NCI-H2171 (cell line): ENCODE data around the gene GET4.

Experiments
- DNase-seq: peaks from one replicate; lab custom pipeline; 2025; lab: John Stamatoyannopoulos, UW

GET4 gene

DNA sequence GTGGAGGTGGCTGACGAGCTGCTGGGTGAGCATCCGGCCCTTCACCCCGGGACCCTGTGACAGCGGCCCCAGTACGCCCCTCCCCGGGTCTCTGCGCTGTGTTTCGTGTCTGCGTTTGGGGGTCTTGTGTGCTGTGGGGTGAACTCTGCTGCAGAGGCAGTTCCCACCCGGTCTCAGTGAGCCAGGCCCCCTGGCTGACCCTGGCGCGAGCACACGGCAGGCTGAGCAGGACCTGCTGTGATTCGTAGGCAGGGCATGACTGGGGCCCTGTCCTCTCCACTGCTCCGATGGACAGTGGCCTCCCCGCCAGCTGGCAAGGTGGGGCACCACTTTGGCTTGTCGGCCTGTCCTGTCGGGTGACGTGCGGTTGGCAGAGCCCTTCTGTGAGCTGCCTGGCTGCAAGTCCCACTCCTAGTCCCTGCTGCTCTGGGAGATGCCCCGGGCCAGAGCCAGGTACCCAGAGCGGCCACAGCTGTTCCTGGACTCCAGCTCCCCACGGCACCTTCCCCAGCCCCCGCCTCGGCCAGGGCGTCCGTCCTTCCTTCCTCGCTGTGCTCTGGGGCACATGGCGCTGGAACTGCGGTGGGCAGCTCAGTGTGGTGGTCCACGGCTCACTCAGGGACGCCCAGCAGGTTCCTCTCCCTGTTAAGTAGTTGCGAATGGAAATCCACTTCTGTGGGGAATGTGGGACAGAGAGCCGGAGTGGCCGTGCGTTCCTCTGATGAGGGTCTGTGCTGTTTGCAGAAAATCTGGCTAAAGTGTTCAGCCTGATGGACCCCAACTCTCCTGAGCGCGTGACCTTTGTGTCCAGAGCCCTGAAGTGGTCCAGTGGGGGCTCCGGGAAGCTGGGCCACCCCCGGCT lies 10.5 kb downstream of the GET4 start:
- DNase-seq, result no peak

DNA sequence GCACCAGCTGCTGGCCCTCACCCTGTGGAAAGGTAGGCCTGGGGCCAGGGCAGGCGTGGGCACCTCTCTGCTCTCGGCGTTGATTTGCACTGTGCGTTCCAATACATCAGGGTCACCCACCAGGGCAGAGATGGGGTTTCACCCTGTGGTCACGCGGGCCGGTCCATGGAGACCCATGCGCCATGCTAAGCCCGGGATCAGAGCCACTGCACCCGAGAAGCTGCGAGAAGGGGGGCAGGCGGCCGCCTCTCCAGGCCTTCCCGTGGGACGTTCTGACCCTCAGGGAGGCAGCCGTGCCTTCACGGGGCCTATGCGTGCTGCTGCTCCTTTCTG lies 11.1 kb downstream of the GET4 start:
- no peak for DNase-seq

DNA sequence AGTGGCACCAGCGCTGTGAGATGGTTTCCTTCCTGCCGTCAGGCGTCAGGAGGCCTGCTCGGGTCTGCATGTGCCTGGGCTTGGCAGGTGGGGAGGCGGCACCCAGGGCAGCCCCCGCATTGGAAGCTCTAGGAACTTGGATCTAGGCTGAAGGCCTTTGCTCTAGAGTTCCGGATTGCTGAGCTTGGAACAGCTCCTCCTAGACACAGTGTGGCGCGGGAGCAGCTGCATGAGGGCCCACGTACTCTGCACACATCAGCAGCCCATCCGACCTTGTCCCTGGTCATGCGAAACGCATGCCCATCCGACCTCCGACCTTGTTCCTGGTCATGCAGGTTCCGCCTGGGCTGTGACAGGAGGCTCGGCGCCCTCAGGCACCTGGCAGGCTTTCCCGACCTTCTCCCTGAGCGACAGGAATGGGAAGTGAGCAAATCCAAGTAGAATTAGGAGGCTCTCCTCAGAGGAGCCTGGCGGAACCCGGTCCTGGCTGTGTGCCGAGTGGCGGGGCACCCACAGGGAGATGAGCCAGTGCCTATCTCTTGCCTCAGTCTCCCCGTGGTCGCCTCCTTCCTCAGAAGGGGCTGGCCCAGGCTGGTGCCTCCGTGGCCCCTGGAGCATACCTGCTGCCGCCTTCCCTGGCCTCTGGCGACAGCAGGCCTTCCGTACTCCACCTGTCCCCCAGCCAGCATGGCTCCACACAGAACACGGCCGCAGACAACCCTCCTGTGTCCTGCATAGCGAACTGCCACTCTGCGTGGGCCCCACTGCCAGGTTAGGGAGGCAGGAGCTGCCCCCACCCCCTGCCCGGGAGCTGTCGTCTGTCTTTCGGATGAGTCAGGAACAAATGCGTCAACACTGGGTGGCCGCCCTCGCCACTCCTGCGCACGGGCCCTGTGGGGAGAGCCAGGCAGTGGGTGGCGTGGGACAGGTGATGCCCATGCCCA lies 12.0 kb downstream of the GET4 start:
- DNase-seq, result no peak

DNA sequence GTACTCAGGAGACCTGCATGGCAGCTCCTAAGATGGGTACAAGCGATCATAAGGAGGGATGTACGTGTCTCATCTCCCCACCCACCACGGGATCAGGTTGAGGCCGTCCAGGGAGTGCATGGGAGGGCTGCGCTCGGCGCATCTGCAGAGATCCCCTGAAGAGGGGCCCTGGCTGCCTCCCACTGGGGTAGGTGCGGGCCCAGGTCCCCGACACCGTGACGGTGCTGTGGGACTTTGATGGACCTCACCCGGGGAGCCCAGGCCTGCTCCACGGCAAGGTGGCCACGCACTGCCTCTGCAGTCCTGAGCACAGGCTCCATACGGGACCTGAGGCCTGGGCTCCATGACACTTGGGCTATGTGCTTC lies 12.7 kb downstream of the GET4 start:
- DNase-seq, result no peak

DNA sequence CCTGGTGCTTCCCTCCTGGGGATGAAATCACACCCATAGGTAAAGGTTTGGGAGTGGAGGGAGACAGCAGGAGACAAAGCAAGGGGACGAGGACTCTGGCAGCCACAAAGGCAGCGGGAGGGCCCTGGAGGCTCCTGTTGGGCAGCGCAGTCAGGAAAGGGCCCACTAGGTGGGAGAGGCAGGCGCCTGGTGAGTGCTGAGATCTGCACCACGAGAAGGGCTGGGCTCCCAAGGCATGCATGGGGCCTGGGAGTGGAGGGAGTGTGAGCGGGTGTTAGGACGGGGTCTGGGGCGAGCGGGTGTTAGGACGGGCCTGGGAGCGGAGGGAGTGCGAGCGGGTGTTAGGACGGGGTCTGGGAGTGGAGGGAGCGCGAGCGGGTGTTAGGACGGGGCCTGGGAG lies 13.0 kb downstream of the GET4 start:
- no peak for DNase-seq

DNA sequence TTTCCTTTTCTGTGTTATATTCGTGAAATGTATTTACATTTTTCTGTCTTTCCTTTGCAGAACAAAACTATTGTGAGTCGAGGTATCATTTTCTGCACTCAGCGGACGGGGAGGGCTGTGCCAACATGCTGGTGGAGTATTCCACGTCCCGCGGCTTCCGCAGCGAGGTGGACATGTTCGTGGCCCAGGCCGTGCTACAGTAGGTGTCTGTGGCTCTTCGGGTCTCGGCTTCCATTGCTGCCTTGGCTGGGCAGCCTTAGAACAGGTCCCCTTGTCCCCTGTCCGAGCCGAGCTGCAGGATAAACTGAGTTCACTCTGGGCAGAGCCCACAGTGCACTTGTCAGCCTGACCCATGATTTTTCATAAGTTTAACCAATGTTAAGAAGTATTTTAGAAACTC lies 14.5 kb downstream of the GET4 start:
- no peak for DNase-seq

DNA sequence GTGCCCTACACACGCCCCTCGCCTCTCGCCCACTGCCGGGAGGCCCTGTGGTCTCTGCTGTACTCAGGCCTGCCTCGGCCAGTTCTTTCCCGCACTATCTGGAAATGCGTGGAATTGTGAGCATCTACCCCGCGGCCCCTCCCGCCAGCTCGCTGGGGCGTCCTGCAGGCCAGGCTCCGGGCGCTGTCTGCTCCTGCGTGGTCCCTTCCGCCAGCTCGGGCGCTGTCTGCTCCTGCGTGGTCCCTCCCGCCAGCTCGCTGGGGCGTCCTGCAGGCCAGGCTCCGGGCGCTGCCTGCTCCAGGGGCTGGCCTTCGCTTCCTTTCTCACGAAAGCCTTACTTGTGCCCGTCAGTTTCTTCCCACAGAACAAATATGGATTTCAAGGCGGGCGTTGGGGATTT lies 14.9 kb downstream of the GET4 start:
- no peak for DNase-seq

DNA sequence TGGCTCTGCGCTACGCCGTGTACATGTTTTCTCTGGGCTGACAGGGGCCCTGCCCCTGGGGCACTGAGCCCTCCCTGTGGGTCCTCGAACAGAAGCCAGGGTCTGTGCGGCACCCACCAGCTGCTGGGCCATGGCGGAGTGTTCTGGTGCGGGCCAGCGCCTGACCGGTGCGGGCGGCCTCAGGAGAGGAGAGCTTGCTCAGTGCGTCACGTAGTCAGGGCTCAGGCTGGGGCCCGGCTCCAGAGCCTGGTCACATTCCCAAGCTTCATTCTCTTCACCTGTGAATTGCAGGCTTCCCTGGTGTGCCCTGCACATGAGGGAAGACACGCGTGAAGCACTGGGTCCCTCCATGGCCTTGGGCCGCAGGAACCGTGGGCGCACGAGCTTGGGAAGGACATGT lies 15.5 kb downstream of the GET4 start:
- DNase-seq, result no peak

DNA sequence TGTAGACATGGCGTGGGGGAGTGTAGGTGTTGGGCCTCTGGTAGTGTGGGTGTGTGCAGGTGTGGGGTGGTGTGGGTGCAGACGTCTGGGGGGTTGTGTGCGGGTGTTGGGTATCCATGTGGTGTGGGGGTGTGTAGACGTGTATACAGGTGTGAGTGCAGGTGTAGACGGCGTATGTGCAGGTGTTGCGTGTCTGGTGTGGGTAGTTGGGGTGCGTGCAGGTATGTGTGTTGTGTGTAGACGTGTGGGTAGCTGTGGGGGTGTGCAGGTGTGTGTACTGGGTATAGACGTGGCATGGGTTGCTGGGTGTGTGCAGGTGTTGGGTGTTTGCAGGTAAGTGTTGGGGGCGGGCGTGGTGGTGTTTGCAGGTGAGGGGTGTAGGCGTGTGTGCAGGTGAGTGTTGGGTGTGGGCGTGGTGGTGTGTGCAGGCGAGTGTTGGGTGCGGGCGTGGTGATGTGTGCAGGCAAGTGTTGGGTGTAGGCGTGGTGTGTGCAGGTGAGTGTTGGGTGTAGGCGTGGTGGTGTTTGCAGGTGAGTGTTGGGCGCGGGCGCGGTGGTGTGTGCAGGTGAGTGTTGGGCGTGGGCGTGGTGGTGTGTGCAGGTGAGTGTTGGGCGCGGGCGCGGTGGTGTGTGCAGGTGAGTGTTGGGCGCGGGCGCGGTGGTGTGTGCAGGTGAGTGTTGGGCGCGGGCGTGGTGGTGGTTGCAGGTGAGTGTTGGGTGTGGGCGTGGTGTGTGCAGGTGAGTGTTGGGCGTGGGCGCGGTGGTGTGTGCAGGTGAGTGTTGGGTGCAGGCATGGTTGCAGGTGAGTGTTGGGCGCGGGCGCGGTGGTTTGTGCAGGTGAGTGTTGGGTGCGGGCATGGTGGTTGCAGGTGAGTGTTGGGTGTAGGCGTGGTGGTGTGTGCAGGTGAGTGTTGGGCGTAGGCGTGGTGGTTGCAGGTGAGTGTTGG lies 16.6 kb downstream of the GET4 start:
- DNase-seq, result no peak

DNA sequence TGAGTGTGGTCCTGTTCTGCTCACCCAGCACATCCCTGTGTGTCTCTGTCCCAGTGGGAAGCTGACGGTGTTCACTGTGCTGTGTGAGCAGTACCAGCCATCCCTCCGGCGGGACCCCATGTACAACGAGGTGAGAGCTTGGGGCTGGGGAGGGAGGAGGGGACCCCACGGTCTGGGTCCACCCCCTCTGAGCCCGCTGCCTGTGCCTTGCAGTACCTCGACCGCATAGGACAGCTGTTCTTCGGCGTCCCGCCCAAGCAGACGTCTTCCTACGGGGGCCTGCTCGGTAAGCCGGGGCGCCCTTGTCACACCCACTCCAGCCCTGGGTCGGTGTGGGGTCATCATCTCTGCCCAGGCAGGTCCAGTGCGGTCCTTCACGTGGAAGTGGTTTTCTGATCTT lies 17.3 kb downstream of the GET4 start:
- no peak for DNase-seq

DNA sequence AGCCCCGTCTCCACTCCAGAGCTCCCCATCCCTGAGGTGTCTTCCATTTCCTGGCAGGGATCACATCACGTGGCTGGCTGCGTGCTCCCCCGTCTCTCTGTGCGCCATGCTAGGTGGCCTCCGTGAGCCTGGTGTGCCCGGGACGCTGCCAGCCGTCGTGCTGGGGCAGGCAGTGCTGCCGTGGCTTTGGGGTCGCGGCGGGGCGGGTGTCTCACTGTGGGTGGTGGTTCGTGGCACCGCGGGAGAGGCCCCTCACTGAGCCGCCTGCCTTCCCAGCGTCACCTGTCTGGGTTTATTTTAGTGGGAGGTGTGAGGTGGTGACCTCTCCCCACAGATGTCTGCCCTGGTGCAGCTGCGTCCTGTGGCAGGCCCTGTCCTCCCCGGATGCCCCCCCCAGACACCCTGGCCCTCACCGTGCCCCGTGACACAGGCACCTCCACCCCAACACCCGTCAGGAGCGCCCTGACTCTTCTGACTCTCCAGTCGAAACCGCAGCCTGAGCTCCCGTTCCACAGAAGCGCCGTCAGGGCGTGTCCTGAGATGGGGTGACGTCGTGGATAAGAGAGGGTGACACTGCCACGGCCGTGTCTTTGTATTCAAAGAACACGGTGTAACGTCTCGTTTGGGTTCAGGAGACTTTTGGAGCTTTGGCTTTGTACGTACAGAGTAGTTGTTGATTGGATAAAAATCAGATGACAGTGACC lies 18.0 kb downstream of the GET4 start:
- no peak for DNase-seq

DNA sequence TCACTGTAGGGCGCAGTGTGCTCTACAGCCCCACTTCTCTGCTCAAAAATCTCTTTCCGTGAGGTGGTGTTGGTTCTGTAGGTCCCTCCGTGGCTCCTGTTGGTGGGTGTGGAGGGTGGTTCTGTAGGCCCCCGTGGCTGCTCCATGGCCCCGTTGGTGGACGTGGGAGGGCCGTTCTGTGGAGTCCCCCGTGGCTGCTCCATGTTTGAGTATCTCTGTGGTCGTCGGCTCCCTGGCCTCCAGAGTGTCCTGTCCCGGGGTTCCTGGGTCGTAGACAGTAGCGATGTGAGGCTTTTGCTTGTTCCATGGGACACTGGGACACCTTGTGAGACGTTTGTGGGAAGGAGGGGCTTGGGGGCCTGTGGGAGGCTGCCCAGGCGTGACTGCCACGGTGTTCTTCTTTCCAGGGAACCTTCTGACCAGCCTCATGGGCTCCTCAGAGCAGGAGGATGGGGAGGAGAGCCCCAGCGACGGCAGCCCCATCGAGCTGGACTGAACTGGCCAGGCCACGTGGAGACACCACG lies 18.6 kb downstream of the GET4 start:
- DNase-seq, result no peak

DNA sequence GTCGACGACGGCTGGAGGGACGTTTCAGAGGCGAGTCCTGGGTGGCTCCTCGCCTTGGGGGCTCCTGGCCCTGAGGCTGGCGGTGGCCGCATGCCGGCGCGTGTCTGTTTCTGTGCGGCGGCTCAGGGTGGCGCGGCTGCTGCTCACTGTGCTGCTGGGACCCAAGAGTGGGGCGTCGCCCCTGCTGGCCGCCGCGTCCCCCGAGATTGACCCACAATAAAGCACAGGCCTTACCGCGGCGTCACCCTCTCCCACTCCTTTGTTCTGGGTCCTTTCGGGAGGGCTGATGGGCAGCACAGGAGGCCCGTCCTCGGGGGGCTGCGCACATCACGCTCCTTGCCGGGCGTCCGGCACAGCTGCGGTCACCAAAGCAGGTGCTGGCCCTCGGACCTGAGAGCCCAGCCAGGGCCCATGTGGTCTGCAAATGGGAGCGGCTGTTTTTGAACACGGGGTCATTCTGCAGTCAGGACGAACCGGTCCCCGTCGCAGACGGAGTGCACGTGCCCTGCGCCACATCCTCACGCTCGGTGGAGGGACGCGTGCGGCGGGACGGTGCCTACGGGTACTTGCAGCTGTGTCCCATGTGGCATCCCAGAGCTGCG lies 19.2 kb downstream of the GET4 start:
- no peak for DNase-seq

DNA sequence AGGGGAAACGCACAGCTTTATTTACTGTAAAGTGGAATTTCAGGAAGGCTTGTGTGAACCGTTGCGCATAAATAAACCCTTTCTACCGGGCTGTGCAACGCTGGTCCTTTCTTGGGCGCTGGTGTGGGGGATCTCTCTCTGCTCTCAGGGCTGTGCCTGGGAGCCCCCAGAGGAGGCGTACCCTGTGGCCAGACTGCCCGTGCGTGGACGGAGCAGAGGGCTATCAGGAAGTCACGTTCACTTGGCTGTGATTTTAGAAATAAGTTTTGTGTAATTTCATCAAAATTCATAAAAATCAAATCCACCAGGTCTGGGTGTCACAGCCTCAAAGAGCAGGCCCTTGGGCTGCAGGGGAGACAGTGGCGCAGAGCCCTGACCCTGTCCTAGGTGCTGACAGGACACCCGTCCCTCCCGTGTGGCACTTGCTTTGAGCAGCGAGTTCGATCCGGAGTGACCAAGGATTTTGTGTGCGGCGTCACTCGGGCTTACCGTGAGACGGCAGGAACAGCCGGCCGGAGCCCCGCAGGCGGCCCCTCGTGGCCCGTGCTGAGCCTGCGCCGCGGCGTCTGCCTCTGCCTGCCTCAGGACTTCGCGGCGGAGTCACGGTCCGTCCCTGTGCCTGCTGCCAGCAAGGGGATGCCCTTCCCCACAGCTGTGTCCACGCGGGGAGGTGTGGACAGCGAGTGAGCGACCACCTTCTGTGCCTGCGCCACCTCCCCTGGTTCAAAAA lies 20.2 kb downstream of the GET4 start:
- no peak for DNase-seq

DNA sequence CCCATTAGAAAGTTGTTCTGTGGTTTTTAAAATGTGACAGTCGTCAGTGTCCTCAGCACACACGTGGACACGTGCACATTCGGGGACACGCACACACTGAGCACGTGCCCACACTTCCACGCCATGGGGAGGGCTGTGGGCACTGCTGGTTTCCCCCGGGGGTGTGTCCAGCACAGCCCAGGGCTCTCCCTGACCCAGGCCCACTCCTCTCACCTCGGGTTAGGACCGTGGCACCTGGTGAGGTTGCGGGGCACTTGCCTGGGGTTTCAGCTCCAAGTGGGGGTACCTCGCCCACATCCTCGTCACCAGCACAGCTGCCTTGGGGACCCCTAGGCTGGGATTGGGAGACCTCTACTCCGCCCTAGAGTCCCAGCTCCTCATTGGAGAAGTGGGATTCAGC lies 20.7 kb downstream of the GET4 start:
- no peak for DNase-seq

DNA sequence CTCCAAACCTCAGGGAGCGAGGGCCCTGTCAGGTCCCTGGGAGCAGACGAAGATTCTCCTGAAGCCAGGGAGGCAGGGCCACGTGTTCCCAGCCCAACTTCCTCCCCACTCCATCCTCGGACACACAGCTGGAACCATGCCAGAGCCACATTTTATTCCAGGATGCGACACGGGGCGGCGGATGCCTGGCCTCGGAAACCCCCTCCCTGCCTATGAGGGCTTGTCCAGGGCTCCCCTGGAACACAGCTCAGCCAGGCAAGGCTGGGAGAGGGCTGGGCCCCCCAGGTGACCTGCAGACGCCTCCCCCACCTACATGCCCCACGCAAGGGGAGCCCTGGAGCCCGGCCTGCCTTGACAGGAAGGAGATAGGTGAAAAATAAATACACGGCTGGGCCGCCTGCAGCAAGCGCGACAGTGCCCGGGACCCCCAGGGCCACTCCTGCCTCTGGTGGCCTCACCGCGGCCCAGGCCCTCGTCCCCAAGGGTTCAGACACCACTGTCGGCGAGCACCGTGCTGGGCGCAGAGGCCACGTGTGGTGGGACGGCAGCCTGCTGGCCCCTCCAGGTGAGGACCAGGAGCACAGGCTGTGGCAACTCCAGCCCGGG lies 21.5 kb downstream of the GET4 start:
- no peak for DNase-seq

DNA sequence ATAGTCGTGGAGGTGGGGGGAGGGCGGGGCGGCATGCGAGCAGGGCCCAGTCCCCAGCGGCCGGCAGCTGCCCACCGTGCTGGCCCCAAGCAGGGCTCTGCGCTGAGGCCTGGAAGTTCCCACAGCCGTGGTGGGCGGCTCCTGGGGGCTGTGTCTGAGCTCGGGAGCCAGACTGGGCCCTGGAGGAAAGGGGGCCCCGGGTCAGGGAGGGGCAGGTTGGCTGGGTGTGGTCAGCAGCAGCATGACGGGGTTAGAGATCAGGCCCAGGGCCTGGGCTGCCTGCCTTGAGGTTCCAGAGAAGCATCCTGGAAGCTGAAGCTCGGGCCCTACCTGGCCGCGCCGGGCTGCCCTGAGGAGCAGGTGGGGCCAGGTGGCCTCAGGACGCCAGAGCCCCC lies 22.1 kb downstream of the GET4 start:
- DNase-seq, result no peak

DNA sequence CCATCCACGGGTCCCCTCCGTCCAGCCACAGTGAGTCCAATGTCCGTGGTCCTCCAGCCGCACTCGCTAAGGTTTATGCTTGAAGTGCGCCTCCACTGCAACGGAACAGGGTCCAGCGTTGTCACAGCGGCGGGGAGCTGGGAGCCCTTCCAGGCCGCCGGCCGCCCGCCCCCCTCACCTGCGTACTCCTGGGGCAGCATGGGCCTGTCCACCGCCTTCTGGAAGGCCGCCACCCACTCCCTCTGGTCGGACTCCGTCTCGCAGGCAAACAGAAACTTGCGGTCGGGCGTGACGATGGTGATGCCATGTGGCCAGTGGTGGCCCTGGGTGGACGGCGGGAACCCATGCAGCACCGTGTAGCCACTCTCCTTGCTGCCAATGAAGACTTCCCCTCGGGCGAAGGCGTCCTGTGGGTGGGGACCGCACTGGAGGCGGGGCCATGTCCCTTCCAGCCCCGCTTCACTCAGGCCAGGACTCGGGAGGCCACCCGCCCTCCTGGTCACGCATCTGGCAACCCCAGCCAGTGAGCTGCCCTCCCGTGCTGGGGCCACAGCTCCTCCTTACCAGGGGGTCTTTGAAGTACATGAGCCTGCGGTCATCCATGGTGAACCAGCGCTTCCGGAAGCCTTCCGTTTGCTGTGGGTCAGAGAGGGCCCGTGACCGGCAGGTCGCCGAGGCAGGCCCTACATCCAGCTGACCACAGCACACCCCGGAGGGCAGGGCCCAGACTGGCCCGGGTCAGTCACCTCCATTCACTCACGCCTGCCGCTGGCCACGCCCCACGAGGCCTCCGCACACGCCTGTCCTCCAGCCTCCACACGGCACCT lies 22.7 kb downstream of the GET4 start:
- DNase-seq, result no peak

DNA sequence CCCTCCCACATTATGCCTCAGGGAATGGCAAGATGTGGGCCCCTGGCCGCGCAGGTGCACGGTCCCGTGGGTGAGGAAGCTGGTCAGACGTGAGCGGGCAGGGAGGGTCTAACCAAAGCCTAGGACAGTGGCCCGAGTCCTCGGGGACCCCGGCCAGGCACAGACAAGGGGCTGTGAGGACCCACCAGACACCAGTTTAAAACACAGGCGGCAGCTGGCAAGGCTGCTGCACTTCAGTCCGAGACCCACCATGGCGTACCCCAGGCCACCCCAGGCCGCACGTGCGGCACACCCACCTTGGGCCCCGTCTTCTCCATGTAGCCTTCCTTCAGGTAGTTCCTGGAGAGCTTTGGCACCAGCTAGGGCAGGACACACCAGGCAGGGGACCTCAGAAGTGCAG lies 23.5 kb downstream of the GET4 start:
- DNase-seq, result no peak
